IPS-18c (cell line): ENCODE measurements around the gene TNFSF10.
"Not testable (repeated sequence)": the region's sequence is repeated elsewhere in the genome, so short reads cannot be mapped to it uniquely, and the experiment has no call there.

Experiments
- H3K4me3 ChIP-seq: 2 replicates; pipeline ENCODE4 v1.7.0; 2013; ENCODE audit warnings: low read depth, mild to moderate bottlenecking, low read length, moderate library complexity; ENCODE audit not compliant: insufficient read depth
- H3K9me3 ChIP-seq: one replicate; pipeline ENCODE4 v1.6.1; 2013; ENCODE audit warnings: mild to moderate bottlenecking, low read length, moderate library complexity; ENCODE audit not compliant: control insufficient read depth, insufficient read depth

TNFSF10 gene

GRCh38 chr3:172522871-172523818 is at the start of gene TNFSF10:
TSS of gene TNFSF10 (minus strand) at chr3:172523430. CDS start at chr3:172523384, 46 bp downstream.
- Histone ChIP-seq H3K4me3 (no peak within 1 kb of the TSS), H3K9me3 (no peaks in the 10 kb centered on the region)

- no peak overlapping the region for H3K4me3 ChIP-seq
These were observed 46.1 kb upstream of the TNFSF10 start for GRCh38 chr3:172569128-172570008.

DNA sequence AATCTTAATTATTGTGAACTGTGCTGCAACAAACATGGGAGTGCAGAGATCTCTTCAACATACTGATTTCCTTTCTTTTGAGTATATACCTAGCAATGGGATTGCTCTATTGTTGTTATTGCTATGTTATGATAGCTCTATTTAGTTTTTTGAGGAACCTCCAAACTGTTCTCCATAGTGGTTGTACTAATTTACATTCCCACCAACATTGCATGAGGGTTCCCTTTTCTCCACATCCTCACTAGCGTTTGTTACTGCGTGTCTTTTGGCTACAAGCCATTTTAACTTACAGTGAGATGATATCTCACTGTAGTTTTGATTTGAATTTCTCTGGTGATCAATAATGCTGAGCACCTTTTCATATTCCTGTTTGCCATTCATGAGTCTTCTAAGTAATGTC is 45.5 kb upstream of the TNFSF10 start:
- no peaks in the 10 kb centered on the region for H3K9me3 ChIP-seq
- H3K4me3 ChIP-seq, result no peak overlapping the region

More at GRCh38 chr3:172569128-172570008, 46.1 kb upstream of the TNFSF10 start:
- H3K9me3 ChIP-seq, result no peaks in the 10 kb centered on the region

- not testable (repeated sequence) for H3K9me3 ChIP-seq, H3K4me3 ChIP-seq
These were observed 43.6 kb upstream of the TNFSF10 start for GRCh38 chr3:172566785-172567184.

DNA sequence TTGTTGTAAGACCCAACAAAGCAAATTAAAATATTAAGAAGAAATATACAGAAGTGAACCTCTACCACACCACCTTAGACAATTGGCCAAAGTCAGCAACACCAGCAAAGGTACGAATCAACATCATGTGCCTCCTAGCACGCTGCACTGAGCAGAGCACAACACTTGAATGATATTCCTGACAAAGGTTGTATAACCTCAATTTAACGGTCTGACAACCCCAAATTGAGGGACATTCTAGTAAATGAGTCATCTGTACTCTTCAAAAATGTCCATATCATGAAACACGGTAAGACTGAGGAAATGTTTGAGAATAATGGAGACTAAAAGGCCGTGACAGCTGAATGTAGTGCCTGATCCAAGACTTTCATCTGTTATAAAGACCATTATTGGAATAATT is 41.3 kb upstream of the TNFSF10 start:
- H3K4me3 ChIP-seq, result no peak overlapping the region
- H3K9me3 ChIP-seq, result no peaks in the 10 kb centered on the region

GRCh38 chr3:172562871-172563865 is 39.9 kb upstream of the TNFSF10 start:
- no peak overlapping the region for H3K4me3 ChIP-seq
- H3K9me3 ChIP-seq, result no peaks in the 10 kb centered on the region

GRCh38 chr3:172561897-172562640 is 38.8 kb upstream of the TNFSF10 start:
- Histone ChIP-seq H3K9me3 (no peaks in the 10 kb centered on the region), H3K4me3 (no peak overlapping the region)

DNA sequence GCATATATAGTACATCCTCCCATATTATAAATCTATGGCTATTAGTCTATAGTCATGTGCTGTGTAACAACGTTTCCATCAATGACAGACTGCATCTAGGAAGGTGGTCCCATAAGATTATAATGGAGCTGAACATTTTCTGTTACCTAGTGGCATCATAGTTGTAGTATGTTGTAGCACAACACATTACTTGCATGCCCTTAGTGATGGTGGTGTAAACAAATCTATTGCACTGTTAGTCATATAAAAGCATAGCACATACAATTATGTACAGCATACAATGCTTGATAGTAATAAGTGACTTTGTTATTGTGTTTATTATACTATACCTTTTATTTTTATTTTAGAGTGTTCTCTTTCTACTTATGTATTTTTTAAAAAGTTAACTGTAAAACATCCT is 37.4 kb upstream of the TNFSF10 start:
- no peaks in the 10 kb centered on the region for H3K9me3 ChIP-seq
- H3K4me3 ChIP-seq, result no peak overlapping the region

- Histone ChIP-seq H3K9me3 (no peaks in the 10 kb centered on the region), H3K4me3 (no peak overlapping the region)
These were observed 36.8 kb upstream of the TNFSF10 start for GRCh38 chr3:172560026-172560425.

DNA sequence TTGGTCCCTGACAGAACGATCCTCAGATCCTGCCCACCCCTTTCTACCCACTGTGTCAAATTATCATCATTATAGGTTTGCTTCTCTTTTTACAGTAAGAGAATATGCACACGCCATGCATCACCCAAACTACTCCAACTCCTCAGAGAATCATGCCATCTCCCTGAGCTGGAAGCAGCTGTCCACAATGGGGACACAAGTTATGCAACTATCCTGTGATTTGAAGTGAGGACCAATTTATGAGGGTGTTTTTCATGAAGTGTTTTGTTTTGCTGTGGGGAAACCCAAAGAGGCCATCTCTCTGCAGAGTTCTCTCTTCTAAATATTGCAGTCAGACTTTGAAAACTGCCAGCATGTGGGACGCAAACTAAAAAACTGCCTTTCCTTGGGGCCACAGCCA is 35.8 kb upstream of the TNFSF10 start:
- H3K4me3 ChIP-seq, result no peak overlapping the region
- H3K9me3 ChIP-seq, result no peaks in the 10 kb centered on the region

GRCh38 chr3:172557515-172558220 is 34.4 kb upstream of the TNFSF10 start:
- Histone ChIP-seq H3K9me3 (no peaks in the 10 kb centered on the region), H3K4me3 (no peak overlapping the region)

GRCh38 chr3:172553526-172554252 is 30.5 kb upstream of the TNFSF10 start:
- Histone ChIP-seq H3K9me3 (no peaks in the 10 kb centered on the region), H3K4me3 (no peak overlapping the region)

- H3K9me3 ChIP-seq, result no peaks in the 10 kb centered on the region
- H3K4me3 ChIP-seq, result no peak overlapping the region
These were observed 29.4 kb upstream of the TNFSF10 start for GRCh38 chr3:172552607-172553006.

GRCh38 chr3:172551874-172552273 is 28.6 kb upstream of the TNFSF10 start:
- no peaks in the 10 kb centered on the region for H3K9me3 ChIP-seq
- H3K4me3 ChIP-seq, result no peak overlapping the region

GRCh38 chr3:172550347-172550943 is 27.2 kb upstream of the TNFSF10 start:
- Histone ChIP-seq H3K9me3 (no peaks in the 10 kb centered on the region), H3K4me3 (no peak overlapping the region)
